AG10803 (cell line): ENCODE results near the gene PDE3A.

Experiments used
- DNase-seq: peaks from one replicate; pipeline ENCODE4 v3.0.0; 2010; ENCODE audit warnings: low read depth
- H3K4me3 ChIP-seq: 2 replicates; pipeline ENCODE4 v1.5.1; 2011; ENCODE audit warnings: mild to moderate bottlenecking, low read length, control low read depth
- TF ChIP-seq, protein P1 (sequence below): conservative IDR thresholded peaks from 2 replicates; pipeline ENCODE4 v1.5.1; 2011; ENCODE audit warnings: mild to moderate bottlenecking, low read length, control low read depth, inconsistent platforms

The PDE3A gene

DNA sequence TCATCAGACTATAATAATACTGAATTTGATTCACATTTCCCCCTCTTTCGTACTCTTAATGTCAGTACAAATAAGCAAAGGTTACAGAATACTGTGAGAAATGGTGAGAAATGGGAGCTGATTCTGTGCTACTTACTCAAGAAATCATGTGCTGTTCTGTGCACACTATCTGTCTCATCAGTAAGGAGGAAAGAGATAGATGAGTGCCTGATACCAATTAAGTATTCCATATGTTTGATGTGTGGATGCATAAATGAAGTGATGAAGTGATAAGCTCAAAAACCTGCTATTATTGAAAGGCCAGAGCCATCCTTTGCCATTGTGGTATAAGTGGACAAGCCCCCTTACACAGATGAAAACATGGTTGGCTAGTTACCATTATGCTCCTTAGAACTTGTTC is 127.7 kb downstream of the PDE3A start:
- DNase-seq, result no peak
- no peak overlapping the region for H3K4me3 ChIP-seq
- TF ChIP-seq, protein P1, sequence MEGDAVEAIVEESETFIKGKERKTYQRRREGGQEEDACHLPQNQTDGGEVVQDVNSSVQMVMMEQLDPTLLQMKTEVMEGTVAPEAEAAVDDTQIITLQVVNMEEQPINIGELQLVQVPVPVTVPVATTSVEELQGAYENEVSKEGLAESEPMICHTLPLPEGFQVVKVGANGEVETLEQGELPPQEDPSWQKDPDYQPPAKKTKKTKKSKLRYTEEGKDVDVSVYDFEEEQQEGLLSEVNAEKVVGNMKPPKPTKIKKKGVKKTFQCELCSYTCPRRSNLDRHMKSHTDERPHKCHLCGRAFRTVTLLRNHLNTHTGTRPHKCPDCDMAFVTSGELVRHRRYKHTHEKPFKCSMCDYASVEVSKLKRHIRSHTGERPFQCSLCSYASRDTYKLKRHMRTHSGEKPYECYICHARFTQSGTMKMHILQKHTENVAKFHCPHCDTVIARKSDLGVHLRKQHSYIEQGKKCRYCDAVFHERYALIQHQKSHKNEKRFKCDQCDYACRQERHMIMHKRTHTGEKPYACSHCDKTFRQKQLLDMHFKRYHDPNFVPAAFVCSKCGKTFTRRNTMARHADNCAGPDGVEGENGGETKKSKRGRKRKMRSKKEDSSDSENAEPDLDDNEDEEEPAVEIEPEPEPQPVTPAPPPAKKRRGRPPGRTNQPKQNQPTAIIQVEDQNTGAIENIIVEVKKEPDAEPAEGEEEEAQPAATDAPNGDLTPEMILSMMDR, result no peak

DNA sequence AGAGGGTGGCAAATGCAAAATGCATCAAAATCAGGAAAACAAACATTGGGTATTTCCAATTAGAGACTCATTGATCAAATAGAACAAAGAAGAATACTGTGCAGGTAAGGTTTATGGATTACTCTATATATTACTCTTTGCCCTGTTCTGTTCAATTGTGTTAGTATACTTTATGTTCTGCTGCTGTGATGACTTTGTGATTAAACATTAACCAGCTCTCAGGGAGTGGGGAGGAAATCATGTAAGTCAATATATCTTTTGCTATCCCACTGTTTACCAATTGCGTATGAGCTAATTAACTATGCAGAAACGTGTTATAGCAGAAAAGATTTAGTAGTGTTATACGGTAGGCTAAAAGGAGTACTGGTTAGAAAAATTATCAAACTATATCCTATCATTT is 129.4 kb downstream of the PDE3A start:
- H3K4me3 ChIP-seq, result no peak overlapping the region
- DNase-seq, result no peak
- TF ChIP-seq, protein P1, result no peak

DNA sequence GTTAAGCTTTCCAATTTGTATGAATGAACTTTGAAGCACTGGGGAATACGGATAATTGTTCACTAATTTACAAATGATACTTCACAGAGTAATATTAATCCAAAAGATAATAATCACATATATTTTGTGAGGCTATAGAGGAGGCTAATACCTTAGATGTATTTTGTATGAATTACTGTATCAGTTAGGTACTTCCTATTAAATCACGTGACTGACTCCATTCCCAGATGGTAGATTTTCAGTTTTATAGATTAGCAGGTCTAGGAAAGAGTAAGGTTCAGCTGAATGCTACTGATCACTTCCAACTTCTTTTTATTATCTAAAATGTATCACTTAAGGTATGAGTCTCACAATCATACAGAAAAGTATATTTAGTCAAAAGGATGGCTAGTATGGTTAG is 133.6 kb downstream of the PDE3A start:
- TF ChIP-seq, protein P1, result no peak
- no peak overlapping the region for H3K4me3 ChIP-seq
- no peak for DNase-seq

DNA sequence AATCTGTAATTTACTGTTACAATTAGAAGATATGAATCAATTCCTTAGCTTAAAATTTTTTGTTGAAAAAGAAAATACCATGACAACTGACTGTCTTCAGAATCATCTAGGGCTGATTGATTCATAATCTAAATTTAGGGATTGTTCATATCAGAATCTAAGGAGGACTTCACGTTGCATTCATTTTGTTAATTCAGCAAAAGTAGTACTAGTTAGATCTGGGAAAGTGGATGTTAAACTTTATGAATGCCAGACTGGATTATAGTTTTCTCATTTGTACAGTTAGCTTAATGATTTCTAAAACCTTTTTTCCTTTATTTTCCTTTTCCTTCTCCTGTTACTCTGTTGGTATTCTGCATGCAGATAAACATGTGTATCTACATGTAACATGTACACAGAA is 135.5 kb downstream of the PDE3A start:
- TF ChIP-seq, protein P1, result no peak
- no peak for DNase-seq
- H3K4me3 ChIP-seq, result no peak overlapping the region

DNA sequence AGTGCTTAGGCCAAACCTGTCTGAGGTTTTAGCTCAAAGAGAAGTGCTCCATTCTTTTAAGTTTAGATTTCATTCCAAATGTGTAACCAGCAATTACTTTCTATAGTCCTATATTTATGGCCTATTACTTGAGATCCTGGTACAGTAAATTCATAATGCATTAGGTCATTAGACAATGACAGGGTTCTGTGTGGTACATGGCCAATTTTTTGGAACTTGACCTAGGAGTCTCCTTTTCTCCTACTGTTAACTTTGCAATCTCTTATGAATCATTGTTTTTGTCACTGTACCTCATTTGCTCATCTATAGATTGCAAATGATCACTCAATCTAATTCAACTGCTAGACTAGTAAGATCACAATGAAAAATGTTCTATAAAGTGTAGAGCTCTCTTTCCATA is 136.7 kb downstream of the PDE3A start:
- no peak overlapping the region for H3K4me3 ChIP-seq
- peak; percentile 26 for DNase-seq
- TF ChIP-seq, protein P1, result no peak

DNA sequence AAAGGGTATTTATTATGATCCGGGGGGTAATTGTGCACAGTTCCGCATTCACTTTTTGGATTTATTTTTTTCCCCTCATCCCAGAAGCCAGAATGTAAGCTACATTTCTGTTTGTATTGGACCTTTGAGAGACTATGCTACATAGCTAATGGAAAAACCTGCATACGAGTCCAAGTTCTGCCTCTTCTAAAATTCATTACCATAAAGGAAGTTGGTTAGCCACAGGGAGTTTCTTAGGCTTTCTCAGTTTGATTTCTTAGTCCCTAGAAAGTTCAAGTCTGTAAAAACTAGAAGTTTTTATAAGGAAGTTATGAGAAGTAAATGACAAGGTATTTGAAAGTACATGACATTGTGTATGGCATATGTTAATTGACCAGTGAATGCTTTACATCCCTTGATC is 138.7 kb downstream of the PDE3A start:
- no peak overlapping the region for H3K4me3 ChIP-seq
- TF ChIP-seq, protein P1, result no peak
- DNase-seq, result no peak

DNA sequence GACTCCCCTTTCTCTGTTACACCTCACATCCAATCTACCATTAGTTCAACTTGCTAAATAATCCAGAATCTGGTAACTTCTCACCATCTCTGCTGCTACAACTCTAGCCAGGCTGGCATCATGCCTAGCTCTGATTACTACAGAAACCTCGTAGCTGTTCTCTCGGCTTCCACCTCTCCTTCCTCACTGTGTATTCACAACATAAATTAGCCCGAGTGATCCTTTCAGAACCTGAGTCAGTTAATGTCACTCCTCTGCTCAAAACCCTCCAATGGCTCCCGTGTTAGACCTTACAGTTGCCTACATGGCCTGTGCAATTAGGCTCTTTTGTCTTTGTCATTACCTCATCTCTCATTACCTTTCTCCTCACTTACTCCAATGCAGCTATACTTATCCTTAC is 139.4 kb downstream of the PDE3A start:
- TF ChIP-seq, protein P1, result no peak
- no peak overlapping the region for H3K4me3 ChIP-seq
- DNase-seq, result no peak
